ENCODE data around the gene HYCC1.
A peak's percentile ranks its signal among the peaks of the same experiment; 100 is the strongest.
"Not testable (repeated sequence)": the region's sequence is repeated elsewhere in the genome, so short reads cannot be mapped to it uniquely, and the experiment has no call there.

HYCC1 gene

DNA sequence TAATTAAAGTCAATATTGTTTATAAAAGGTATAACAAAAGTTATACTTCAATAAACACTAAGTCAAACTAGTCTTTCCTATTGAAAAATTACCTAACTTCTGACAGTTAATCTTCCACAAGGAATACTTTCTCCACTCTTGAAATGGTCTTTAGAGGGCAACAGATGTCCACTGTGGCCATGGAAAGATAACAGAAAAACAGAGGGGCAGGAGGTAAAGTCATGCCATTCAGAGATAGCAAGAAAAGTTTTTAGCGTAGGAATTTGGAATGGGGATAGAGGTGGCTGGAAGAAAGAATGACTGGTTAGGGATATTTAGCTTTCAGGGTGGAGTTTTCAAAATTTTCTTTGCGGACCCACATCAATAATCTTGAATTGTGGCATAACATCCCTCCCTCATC, 34.7 kb downstream of the HYCC1 start:
- Histone ChIP-seq H3K27me3 (replicated peaks; ENCODE audit: control insufficient read depth, insufficient read depth, low read length) (no peaks in the 10 kb centered on the region), H3K4me1 (ENCODE audit: control insufficient read depth, insufficient read depth, low read length) (peaks cover 35% of the 10 kb centered on the region), H3K36me3 (ENCODE audit: control insufficient read depth, insufficient read depth, low read length, severe bottlenecking) (peaks cover 41% of the 10 kb centered on the region), H3K9ac (ENCODE audit: low read length) (peak overlapping the region; percentile 73), H3K4me3 (ENCODE audit: low read length) (no peak overlapping the region), H3K9me3 (ENCODE audit: control insufficient read depth, low read length) (no peaks in the 10 kb centered on the region)
- no peak for DNase-seq (ENCODE audit: low read depth)

DNA sequence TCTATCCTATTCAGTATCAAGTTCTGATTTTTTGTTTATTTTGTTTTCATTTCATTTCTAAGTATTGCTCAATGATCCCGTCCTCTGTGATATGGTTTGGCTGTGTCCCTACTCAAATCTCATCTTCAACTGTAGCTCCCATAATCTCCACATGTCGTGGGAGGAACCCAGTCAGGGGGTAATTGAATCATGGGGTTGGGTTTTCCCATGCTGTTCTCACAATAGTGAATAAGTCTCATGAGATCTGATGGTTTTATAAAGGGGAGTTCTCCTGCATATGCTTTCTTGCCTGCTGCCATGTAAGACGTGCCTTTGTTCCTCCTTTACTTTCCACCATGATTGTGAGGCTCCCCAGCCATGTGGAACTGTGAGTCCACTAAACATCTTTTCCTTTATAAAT, 39.3 kb downstream of the HYCC1 start:
- H3K9ac ChIP-seq (ENCODE audit: low read length); H3K4me3 ChIP-seq (ENCODE audit: low read length); H3K9me3 ChIP-seq (ENCODE audit: control insufficient read depth, low read length); H3K27me3 ChIP-seq (replicated peaks; ENCODE audit: control insufficient read depth, insufficient read depth, low read length); DNase-seq (ENCODE audit: low read depth): not testable (repeated sequence)
- Histone ChIP-seq H3K36me3 (ENCODE audit: control insufficient read depth, insufficient read depth, low read length, severe bottlenecking) (peaks cover 73% of the 10 kb centered on the region), H3K4me1 (ENCODE audit: control insufficient read depth, insufficient read depth, low read length) (peaks cover 11% of the 10 kb centered on the region)

DNA sequence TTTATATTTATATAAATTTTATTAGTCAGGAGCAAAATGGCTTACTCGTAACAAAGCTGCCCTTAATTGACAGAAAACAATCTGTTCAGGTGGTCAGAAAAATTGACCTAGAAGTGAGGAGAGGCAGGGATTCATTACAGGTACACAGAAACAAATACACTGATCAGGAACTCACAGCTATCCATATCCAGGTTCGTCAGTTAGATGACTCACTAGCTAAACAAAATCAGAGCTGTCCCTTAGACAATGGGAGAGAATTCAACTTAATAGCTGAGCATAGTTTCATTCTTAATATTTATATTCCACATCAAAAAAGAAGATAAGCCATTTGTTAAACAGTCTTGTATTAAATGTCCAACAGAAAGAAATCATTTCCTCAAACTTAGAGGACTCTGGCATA, 41.7 kb downstream of the HYCC1 start:
- peaks cover 92% of the 10 kb centered on the region for H3K36me3 ChIP-seq (ENCODE audit: control insufficient read depth, insufficient read depth, low read length, severe bottlenecking)
- H3K9ac ChIP-seq (ENCODE audit: low read length): no peak overlapping the region
- no peaks in the 10 kb centered on the region for H3K9me3 ChIP-seq (ENCODE audit: control insufficient read depth, low read length)
- H3K4me3 ChIP-seq (ENCODE audit: low read length): no peak overlapping the region
- no peaks in the 10 kb centered on the region for H3K4me1 ChIP-seq (ENCODE audit: control insufficient read depth, insufficient read depth, low read length)
- no peaks in the 10 kb centered on the region for H3K27me3 ChIP-seq (replicated peaks; ENCODE audit: control insufficient read depth, insufficient read depth, low read length)
- no peak for DNase-seq (ENCODE audit: low read depth)

DNA sequence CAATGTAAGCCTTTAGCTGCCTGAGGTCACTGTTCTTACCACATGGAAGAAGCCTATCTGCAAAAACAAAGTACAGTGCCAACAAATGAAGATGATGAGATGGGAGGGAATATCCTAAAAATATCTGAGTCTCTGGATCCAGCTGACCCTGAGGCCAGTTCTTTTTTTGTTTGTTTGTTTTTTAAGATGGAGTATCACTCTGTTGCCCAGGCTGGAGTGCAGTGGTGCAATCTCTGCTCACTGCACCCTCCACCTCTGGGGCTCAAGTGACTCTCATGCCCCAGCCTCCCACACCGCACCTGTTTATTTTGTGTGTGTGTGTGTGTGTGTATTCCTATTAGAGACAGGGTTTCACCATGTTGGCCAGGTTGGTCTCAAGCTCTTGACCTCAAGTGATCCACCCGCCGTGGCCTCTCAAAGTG, 44.9 kb downstream of the HYCC1 start:
- Histone ChIP-seq H3K36me3 (ENCODE audit: control insufficient read depth, insufficient read depth, low read length, severe bottlenecking) (peaks cover 94% of the 10 kb centered on the region), H3K9me3 (ENCODE audit: control insufficient read depth, low read length) (no peaks in the 10 kb centered on the region), H3K9ac (ENCODE audit: low read length) (no peak overlapping the region), H3K27me3 (replicated peaks; ENCODE audit: control insufficient read depth, insufficient read depth, low read length) (no peaks in the 10 kb centered on the region), H3K4me3 (ENCODE audit: low read length) (no peak overlapping the region), H3K4me1 (ENCODE audit: control insufficient read depth, insufficient read depth, low read length) (no peaks in the 10 kb centered on the region)
- no peak for DNase-seq (ENCODE audit: low read depth)
